ENCODE measurements around the gene VPS26B. TPM values are rescaled to one million over a fixed set of nuclear protein-coding genes. Genes with fewer than 3 reads are reported as not detected.

VPS26B gene
- total and polyA plus RNA-seq, 9 donors, result 19.4 to 46.5 (median 36.3) TPM

DNA sequence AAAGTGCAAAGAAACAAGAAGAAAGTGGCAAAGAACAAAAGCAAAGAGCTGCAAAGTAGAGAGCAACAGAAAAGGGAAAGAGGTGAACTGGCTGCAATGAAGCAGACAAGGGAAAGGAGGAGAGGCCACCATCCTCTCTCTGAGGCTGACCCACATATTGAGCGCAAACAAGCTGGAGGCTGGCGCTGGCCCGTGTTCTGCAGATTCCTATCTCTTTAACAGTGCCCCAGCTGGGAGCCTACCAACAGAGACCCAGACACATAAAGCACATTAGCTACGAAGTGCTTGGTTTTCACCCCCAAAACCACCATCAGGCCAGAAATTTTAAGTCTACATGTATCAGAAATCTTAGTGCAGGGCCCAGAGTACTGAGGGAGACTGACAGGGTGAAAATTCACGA, 18.3 kb upstream of the VPS26B start:
- TF ChIP-seq, protein P1, sequence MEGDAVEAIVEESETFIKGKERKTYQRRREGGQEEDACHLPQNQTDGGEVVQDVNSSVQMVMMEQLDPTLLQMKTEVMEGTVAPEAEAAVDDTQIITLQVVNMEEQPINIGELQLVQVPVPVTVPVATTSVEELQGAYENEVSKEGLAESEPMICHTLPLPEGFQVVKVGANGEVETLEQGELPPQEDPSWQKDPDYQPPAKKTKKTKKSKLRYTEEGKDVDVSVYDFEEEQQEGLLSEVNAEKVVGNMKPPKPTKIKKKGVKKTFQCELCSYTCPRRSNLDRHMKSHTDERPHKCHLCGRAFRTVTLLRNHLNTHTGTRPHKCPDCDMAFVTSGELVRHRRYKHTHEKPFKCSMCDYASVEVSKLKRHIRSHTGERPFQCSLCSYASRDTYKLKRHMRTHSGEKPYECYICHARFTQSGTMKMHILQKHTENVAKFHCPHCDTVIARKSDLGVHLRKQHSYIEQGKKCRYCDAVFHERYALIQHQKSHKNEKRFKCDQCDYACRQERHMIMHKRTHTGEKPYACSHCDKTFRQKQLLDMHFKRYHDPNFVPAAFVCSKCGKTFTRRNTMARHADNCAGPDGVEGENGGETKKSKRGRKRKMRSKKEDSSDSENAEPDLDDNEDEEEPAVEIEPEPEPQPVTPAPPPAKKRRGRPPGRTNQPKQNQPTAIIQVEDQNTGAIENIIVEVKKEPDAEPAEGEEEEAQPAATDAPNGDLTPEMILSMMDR (IDR thresholded peaks at IDR 0.05), result no peak
- TF ChIP-seq EP300 (IDR thresholded peaks at IDR 0.05), result no peak
- no peak for TF ChIP-seq POLR2A (IDR thresholded peaks at IDR 0.05)
- H3K27me3 ChIP-seq, result no peaks in the 10 kb centered on the region
- WGBS, 3 donors, result 93 to 94% (median 94%) methylated on average over 5 of the region's 5 CpGs
- no peaks in the 10 kb centered on the region for H3K4me1 ChIP-seq (ENCODE audit: insufficient read depth)
- H3K36me3 ChIP-seq, result no peaks in the 10 kb centered on the region
- no peaks in the 10 kb centered on the region for H3K9me3 ChIP-seq
- no peak for DNase-seq
- H3K4me3 ChIP-seq, result no peak overlapping the region
- intact Hi-C loops (cut with DNase I), result no loop called here
- H3K27ac ChIP-seq, result no peak overlapping the region

DNA sequence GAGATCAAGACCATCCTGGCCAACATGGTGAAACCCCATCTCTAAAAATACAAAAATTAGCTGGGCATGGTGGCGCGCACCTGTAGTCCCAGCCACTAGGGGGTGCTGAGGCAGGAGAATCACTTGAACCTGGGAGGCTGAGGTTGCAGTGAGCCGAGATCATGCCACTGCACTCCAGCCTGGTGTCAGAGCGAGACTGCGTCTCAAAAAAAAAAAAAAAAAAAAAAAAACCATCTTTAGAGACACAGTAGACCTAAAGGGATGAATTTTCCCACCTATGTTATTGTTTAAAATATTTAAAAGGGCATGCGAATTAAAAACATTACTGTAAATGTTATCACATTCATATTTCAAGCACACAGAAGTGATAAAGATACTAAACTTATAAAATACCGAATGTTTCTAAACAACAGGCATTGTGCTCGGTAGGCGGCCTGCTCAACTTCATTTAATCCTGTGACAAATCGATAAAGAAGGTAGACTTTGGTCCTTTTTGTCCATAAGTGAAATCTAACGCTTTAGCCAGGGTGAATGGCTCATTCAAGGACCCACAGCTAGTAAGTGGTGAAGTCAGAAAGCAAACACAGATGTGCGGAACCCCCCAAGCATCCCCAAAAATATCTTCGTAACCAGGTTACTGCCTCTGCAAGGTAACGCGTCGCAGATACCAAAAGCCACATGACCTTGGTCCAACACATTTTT, 16.8 kb upstream of the VPS26B start:
- DNase-seq, result peak in 3 of 5 donors; percentile 35 to 51 (median 36)
- H3K4me1 ChIP-seq (ENCODE audit: insufficient read depth), result no peaks in the 10 kb centered on the region
- WGBS, 3 donors, result 85 to 87% (median 85%) methylated on average over 16 of the region's 16 CpGs
- H3K27me3 ChIP-seq, result no peaks in the 10 kb centered on the region
- TF ChIP-seq POLR2A (IDR thresholded peaks at IDR 0.05), result no peak
- TF ChIP-seq, protein P1 (IDR thresholded peaks at IDR 0.05), result peak in 1 of 3 donors; percentile 28
- H3K4me3 ChIP-seq, result no peak overlapping the region
- intact Hi-C loops (cut with DNase I), result no loop called here
- H3K9me3 ChIP-seq, result no peaks in the 10 kb centered on the region
- no peak overlapping the region for H3K27ac ChIP-seq
- no peaks in the 10 kb centered on the region for H3K36me3 ChIP-seq

- TF ChIP-seq, protein P1 (IDR thresholded peaks at IDR 0.05), result no peak
- TF ChIP-seq POLR2A (IDR thresholded peaks at IDR 0.05), result no peak
- no peak for TF ChIP-seq EP300 (IDR thresholded peaks at IDR 0.05)
- intact Hi-C loops (cut with DNase I), result no loop called here
- Histone ChIP-seq H3K9me3 (no peaks in the 10 kb centered on the region), H3K36me3 (no peaks in the 10 kb centered on the region), H3K4me1 (ENCODE audit: insufficient read depth) (no peaks in the 10 kb centered on the region), H3K27ac (no peak overlapping the region), H3K27me3 (no peaks in the 10 kb centered on the region), H3K4me3 (no peak overlapping the region)
- WGBS, 3 donors, result 92 to 93% (median 92%) methylated on average over 7 of the region's 7 CpGs
- DNase-seq, result no peak
These were observed 8.6 kb upstream of the VPS26B start for GRCh38 chr11:134215836-134216235.

DNA sequence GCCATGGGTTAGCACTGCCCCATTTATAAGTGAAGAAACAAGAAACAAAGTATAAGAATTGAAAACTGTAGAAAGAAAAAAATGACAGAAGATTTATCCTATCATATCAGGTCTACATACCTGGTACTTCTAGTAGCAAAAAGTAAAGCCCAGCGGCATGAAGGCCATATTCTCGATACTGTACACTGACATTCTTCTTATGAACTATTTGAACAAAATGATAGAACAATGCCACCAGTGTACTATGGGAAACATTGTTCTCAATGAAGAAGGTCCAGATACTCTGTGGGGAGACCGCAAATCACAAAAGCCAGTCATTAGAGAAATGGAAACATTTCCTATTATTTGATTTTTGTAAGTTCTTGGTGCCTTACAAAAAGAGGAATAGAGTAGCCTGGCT, 7.7 kb upstream of the VPS26B start:
- Histone ChIP-seq H3K4me3 (no peak overlapping the region), H3K36me3 (no peaks in the 10 kb centered on the region), H3K9me3 (no peaks in the 10 kb centered on the region), H3K27ac (no peak overlapping the region), H3K4me1 (ENCODE audit: insufficient read depth) (no peaks in the 10 kb centered on the region), H3K27me3 (no peaks in the 10 kb centered on the region)
- 95 to 99% (median 96%) methylated on average over 3 of the region's 3 CpGs for whole genome bisulfite sequencing, 3 donors
- TF ChIP-seq POLR2A (IDR thresholded peaks at IDR 0.05), result no peak
- TF ChIP-seq EP300 (IDR thresholded peaks at IDR 0.05), result no peak
- TF ChIP-seq, protein P1 (IDR thresholded peaks at IDR 0.05), result no peak
- no peak for DNase-seq
- intact Hi-C loops (cut with DNase I), result no loop called here
